Suprapubic skin (tissue), 4 donors: ENCODE data around the gene GMDS.

Experiments
- CTCF ChIP-seq, 2 donors: fragments of 200-600 bp in 1 of 2; fragments of 450-650 bp in 1 of 2; sonication (generic) in 1 of 2; IDR thresholded peaks; one replicate each; pipeline ENCODE4 v1.5.1; 2016 to 2019; ENCODE audit warnings: antibody characterized with exemption in 2 of 2, mild to moderate bottlenecking in 1 of 2, moderate library complexity in 1 of 2
- POLR2A ChIP-seq, 2 donors: fragments of 450-650 bp; IDR thresholded peaks; one replicate each; pipeline ENCODE4 v1.6.1; 2017; ENCODE audit warnings: antibody characterized with exemption in 2 of 2, mild to moderate bottlenecking in 2 of 2, moderate library complexity in 2 of 2
- POLR2AphosphoS5 ChIP-seq, 3 donors: sonication (generic); formaldehyde crosslinking; IDR thresholded peaks; one replicate each; pipeline ENCODE4 v1.6.1; 2017; ENCODE audit warnings: antibody characterized with exemption in 3 of 3

- TF ChIP-seq CTCF (IDR thresholded peaks at IDR 0.05): no peak
- no peak for TF ChIP-seq POLR2A (IDR thresholded peaks at IDR 0.05)
- TF ChIP-seq POLR2AphosphoS5 (IDR thresholded peaks at IDR 0.05): no peak
These were observed 650.8 kb downstream of the GMDS start for GRCh38 chr6:1594445-1595200.
